Uterus (tissue), 4 donors: ENCODE data around the gene BCL2L14. TPM values are rescaled to one million over a fixed set of nuclear protein-coding genes. Genes with fewer than 3 reads are reported as not detected.

Source experiments
- DNase-seq, 2 donors: peaks; one replicate each; pipeline ENCODE4 v3.0.0-alpha.2; 2019 to 2020
- H3K27ac ChIP-seq, 2 donors: fragments of 200-600 bp; sonication (generic); 1 replicate in 1 of 2; 2 replicates in 1 of 2; pipeline ENCODE4 v1.5.1; 2016 to 2018
- H3K27me3 ChIP-seq, 2 donors: fragments of 200-600 bp; sonication (generic); one replicate each; pipeline ENCODE4 v1.5.1; 2018 to 2019; ENCODE audit warnings: control low read depth in 1 of 2
- H3K36me3 ChIP-seq, 2 donors: fragments of 200-600 bp; sonication (generic); one replicate each; pipeline ENCODE4 v1.5.1; 2019; ENCODE audit warnings: control low read depth in 1 of 2
- H3K4me1 ChIP-seq, 2 donors: fragments of 200-600 bp; sonication (generic); one replicate each; pipeline ENCODE4 v1.5.1; 2018 to 2019; ENCODE audit warnings: control low read depth in 1 of 2
- H3K4me3 ChIP-seq, 2 donors: fragments of 200-600 bp; sonication (generic); 1 replicate in 1 of 2; 2 replicates in 1 of 2; pipeline ENCODE4 v1.5.1; 2018 to 2019; ENCODE audit warnings: mild to moderate bottlenecking in 1 of 2
- H3K9me3 ChIP-seq, 2 donors: fragments of 200-600 bp; sonication (generic); one replicate each; pipeline ENCODE4 v1.5.1; 2019; ENCODE audit warnings: control low read depth in 1 of 2
- POLR2A ChIP-seq, 2 donors: fragments of 450-650 bp; IDR thresholded peaks; one replicate each; pipeline ENCODE4 v1.6.1; 2016; ENCODE audit warnings: antibody characterized with exemption in 2 of 2, mild to moderate bottlenecking in 1 of 2, moderate library complexity in 1 of 2
- intact Hi-C: fragments of 100-400 bp; cut with DNase I; formaldehyde crosslinking; loops from one replicate; pipeline ENCODE4 v1.15.1; 2023; ENCODE audit warnings: low total_unique reads
- total RNA-seq, 4 donors: library from RNA; depleted of rRNA in 3 of 4; stranded (reverse); fragments of >200 nt in 3 of 4; gene quantifications; one replicate each; pipeline versions ENCODE4 v1.1.0 to v1.2.4, GENCODE V29; 2014 to 2023
- TF ChIP-seq, protein P1 (sequence below), 4 experiments: fragments of 200-600 bp in 2 of 4; fragments of 450-650 bp in 2 of 4; sonication (generic) in 2 of 4; IDR thresholded peaks; one replicate each; pipeline ENCODE4 v1.5.1; 2016 to 2019; ENCODE audit warnings: antibody characterized with exemption in 4 of 4, mild to moderate bottlenecking in 2 of 4, moderate library complexity in 1 of 4
- donor health status: DM: yes; HTN: yes; CAD: no.

BCL2L14 gene
- total RNA-seq, 4 donors from 2014 or later, result not detected

DNA sequence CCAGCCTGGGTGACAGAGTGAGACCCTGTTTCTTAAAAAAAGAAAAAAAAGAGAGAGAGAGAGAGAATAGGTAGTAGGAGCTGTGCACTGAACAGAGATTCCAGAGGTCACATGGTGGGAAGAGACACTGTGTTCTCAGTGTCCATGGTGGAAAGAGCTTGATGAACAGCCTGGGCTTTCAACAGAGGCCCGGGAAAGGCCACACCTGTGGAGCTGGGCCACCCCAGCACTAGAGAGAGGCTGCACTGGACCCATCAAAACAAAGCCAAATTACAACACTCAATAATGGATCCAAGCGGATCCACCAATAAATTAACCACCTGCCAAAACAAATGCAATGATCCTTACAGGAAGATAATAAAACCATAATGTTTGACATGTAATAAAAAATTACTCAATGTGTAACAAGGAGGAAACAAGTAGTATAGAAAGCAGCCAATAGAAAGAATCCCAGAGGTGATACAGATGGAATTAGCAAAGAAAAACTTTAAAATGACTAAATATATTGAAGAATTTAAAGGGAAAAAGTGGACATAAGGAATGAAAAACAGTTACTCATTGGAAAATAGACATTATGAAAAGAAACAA lies 44.8 kb upstream of the BCL2L14 start:
- Histone ChIP-seq H3K27me3 (no peaks in the 10 kb centered on the region), H3K36me3 (no peaks in the 10 kb centered on the region), H3K27ac (no peak overlapping the region), H3K4me1 (no peaks in the 10 kb centered on the region), H3K4me3 (no peak overlapping the region), H3K9me3 (no peaks in the 10 kb centered on the region)
- intact Hi-C loops, result no loop called here
- no peak for DNase-seq
- no peak for TF ChIP-seq POLR2A (IDR thresholded peaks at IDR 0.05)
- TF ChIP-seq, protein P1, sequence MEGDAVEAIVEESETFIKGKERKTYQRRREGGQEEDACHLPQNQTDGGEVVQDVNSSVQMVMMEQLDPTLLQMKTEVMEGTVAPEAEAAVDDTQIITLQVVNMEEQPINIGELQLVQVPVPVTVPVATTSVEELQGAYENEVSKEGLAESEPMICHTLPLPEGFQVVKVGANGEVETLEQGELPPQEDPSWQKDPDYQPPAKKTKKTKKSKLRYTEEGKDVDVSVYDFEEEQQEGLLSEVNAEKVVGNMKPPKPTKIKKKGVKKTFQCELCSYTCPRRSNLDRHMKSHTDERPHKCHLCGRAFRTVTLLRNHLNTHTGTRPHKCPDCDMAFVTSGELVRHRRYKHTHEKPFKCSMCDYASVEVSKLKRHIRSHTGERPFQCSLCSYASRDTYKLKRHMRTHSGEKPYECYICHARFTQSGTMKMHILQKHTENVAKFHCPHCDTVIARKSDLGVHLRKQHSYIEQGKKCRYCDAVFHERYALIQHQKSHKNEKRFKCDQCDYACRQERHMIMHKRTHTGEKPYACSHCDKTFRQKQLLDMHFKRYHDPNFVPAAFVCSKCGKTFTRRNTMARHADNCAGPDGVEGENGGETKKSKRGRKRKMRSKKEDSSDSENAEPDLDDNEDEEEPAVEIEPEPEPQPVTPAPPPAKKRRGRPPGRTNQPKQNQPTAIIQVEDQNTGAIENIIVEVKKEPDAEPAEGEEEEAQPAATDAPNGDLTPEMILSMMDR (IDR thresholded peaks at IDR 0.05), result no peak

- Histone ChIP-seq H3K9me3 (no peaks in the 10 kb centered on the region), H3K27me3 (no peaks in the 10 kb centered on the region), H3K36me3 (no peaks in the 10 kb centered on the region), H3K27ac (no peak overlapping the region), H3K4me3 (no peak overlapping the region), H3K4me1 (no peaks in the 10 kb centered on the region)
- no peak for TF ChIP-seq POLR2A (IDR thresholded peaks at IDR 0.05)
- TF ChIP-seq, protein P1 (IDR thresholded peaks at IDR 0.05), result no peak
- intact Hi-C loops, result no loop called here
- DNase-seq, result no peak
Measured at GRCh38 chr12:12028668-12029402, 41.9 kb upstream of the BCL2L14 start.

DNA sequence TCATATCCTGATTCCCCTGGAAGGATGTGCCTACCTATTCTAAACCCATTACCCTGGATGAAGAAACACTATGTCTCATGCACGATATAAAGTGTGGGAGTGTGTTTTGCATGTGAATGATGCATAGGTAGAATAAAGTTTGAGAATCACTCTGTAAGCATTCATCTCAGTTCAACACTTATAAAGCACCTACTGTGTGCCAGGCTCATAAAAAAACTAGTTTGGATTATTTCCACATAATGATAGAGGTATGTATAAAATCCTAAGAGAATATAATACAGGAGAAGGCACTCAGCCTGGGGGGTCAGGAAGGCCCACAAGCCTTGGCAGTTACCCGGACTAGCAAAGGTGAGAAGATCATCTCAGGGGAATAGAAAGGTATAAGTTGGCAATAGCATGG lies 41.1 kb upstream of the BCL2L14 start:
- no peaks in the 10 kb centered on the region for H3K27me3 ChIP-seq
- no peaks in the 10 kb centered on the region for H3K36me3 ChIP-seq
- H3K27ac ChIP-seq, result no peak overlapping the region
- DNase-seq, result no peak
- no peaks in the 10 kb centered on the region for H3K9me3 ChIP-seq
- no peaks in the 10 kb centered on the region for H3K4me1 ChIP-seq
- TF ChIP-seq, protein P1 (IDR thresholded peaks at IDR 0.05), result no peak
- TF ChIP-seq POLR2A (IDR thresholded peaks at IDR 0.05), result no peak
- intact Hi-C loops, result loop anchor here (5.0 kb wide), 1 partner anchor 452 kb away; no protein-coding TSS in a partner anchor
- H3K4me3 ChIP-seq, result no peak overlapping the region

GRCh38 chr12:12032260-12032791 lies 38.4 kb upstream of the BCL2L14 start:
- no peaks in the 10 kb centered on the region for H3K36me3 ChIP-seq
- intact Hi-C loops, result loop anchor here (5.0 kb wide), 1 partner anchor 455 kb away; no protein-coding TSS in a partner anchor
- H3K4me3 ChIP-seq, result peak overlapping the region in 1 of 2 donors; percentile 29
- H3K27ac ChIP-seq, result peak overlapping the region; percentile 58 to 82
- H3K9me3 ChIP-seq, result no peaks in the 10 kb centered on the region
- TF ChIP-seq POLR2A (IDR thresholded peaks at IDR 0.05), result no peak
- TF ChIP-seq, protein P1 (IDR thresholded peaks at IDR 0.05), result no peak
- no peaks in the 10 kb centered on the region for H3K4me1 ChIP-seq
- no peaks in the 10 kb centered on the region for H3K27me3 ChIP-seq
- no peak for DNase-seq
